ACC112 (cell line): ENCODE data around the gene ITGA2B.
"Not testable (repeated sequence)": the region's sequence is repeated elsewhere in the genome, so short reads cannot be mapped to it uniquely, and the experiment has no call there.

Experiments used
- H2AFZ ChIP-seq: fragments of 200-600 bp; sonication (generic); one replicate; pipeline ENCODE4 v1.6.0; 2017; ENCODE audit warnings: antibody characterized with exemption, low read length; ENCODE audit not compliant: unreplicated experiment
- H3K27ac ChIP-seq: fragments of 200-600 bp; sonication (generic); 2 replicates; pipeline ENCODE4 v1.5.1; 2014; ENCODE audit warnings: low read depth, mild to moderate bottlenecking, antibody characterized with exemption, low read length, moderate library complexity
- H3K27me3 ChIP-seq: fragments of 200-600 bp; sonication (generic); 2 replicates; pipeline ENCODE4 v1.6.1; 2014; ENCODE audit warnings: mild to moderate bottlenecking, antibody characterized with exemption, low read length, moderate library complexity, mixed read lengths; ENCODE audit not compliant: insufficient read depth
- H3K36me3 ChIP-seq: fragments of 200-600 bp; sonication (generic); 2 replicates; pipeline ENCODE4 v1.6.1; 2016; ENCODE audit warnings: mild to moderate bottlenecking, antibody characterized with exemption, low read length, moderate library complexity, mixed read lengths; ENCODE audit not compliant: insufficient read depth
- H3K4me1 ChIP-seq: fragments of 200-600 bp; sonication (generic); one replicate; pipeline ENCODE4 v1.6.1; 2016; ENCODE audit warnings: low read length, mixed read lengths; ENCODE audit not compliant: insufficient read depth, unreplicated experiment, control insufficient read depth
- H3K4me3 ChIP-seq: fragments of 200-600 bp; sonication (generic); 2 replicates; pipeline ENCODE4 v1.5.1; 2014; ENCODE audit warnings: mild to moderate bottlenecking, low read depth, low read length
- H3K79me2 ChIP-seq: fragments of 200-600 bp; sonication (generic); one replicate; pipeline ENCODE4 v1.6.0; 2016; ENCODE audit warnings: low read length; ENCODE audit not compliant: control insufficient read depth, unreplicated experiment, insufficient read depth

The ITGA2B gene

GRCh38 chr17:44409309-44410028 is 20.0 kb upstream of the ITGA2B start:
- H3K27me3 ChIP-seq: no peaks in the 10 kb centered on the region
- no peaks in the 10 kb centered on the region for H3K79me2 ChIP-seq
- peaks cover 6% of the 10 kb centered on the region for H3K36me3 ChIP-seq
- no peak overlapping the region for H3K4me3 ChIP-seq
- H3K4me1 ChIP-seq: no peaks in the 10 kb centered on the region
- H3K27ac ChIP-seq: no peak overlapping the region
- no peak overlapping the region for H2AFZ ChIP-seq

- no peak overlapping the region for H3K27ac ChIP-seq
- H3K79me2 ChIP-seq: no peaks in the 10 kb centered on the region
- H3K4me3 ChIP-seq: no peak overlapping the region
- H2AFZ ChIP-seq: no peak overlapping the region
- H3K4me1 ChIP-seq: no peaks in the 10 kb centered on the region
- peaks cover 6% of the 10 kb centered on the region for H3K36me3 ChIP-seq
- H3K27me3 ChIP-seq: no peaks in the 10 kb centered on the region
These were observed 19.3 kb upstream of the ITGA2B start for GRCh38 chr17:44408786-44409185.

- Histone ChIP-seq H3K4me1 (no peaks in the 10 kb centered on the region), H2AFZ (no peak overlapping the region), H3K27ac (no peak overlapping the region), H3K4me3 (no peak overlapping the region), H3K79me2 (no peaks in the 10 kb centered on the region), H3K27me3 (no peaks in the 10 kb centered on the region), H3K36me3 (peaks cover 18% of the 10 kb centered on the region; the same call in 1 of the 2 replicates)
These were observed 13.2 kb upstream of the ITGA2B start for GRCh38 chr17:44402564-44403172.

GRCh38 chr17:44400226-44400847 is 10.9 kb upstream of the ITGA2B start:
- peaks cover 13% of the 10 kb centered on the region; the same call in 1 of the 2 replicates for H3K36me3 ChIP-seq
- no peaks in the 10 kb centered on the region for H3K4me1 ChIP-seq
- no peak overlapping the region for H2AFZ ChIP-seq
- no peak overlapping the region for H3K27ac ChIP-seq
- H3K27me3 ChIP-seq: no peaks in the 10 kb centered on the region
- H3K4me3 ChIP-seq: no peak overlapping the region
- H3K79me2 ChIP-seq: no peaks in the 10 kb centered on the region

- Histone ChIP-seq H2AFZ (no peak overlapping the region), H3K4me3 (no peak overlapping the region), H3K27ac (no peak overlapping the region), H3K79me2 (no peaks in the 10 kb centered on the region), H3K36me3 (0 out of 2 replicates have a peak, but pooled peaks cover 13% of the 10 kb centered on the region), H3K4me1 (no peaks in the 10 kb centered on the region), H3K27me3 (no peaks in the 10 kb centered on the region)
These were observed 9.5 kb upstream of the ITGA2B start for GRCh38 chr17:44398692-44399691.

GRCh38 chr17:44397479-44398440 is 8.3 kb upstream of the ITGA2B start:
- no peak overlapping the region for H3K4me3 ChIP-seq
- no peaks in the 10 kb centered on the region for H3K4me1 ChIP-seq
- H3K27ac ChIP-seq: no peak overlapping the region
- no peaks in the 10 kb centered on the region for H3K79me2 ChIP-seq
- no peaks in the 10 kb centered on the region for H3K27me3 ChIP-seq
- H2AFZ ChIP-seq: no peak overlapping the region
- 0 out of 2 replicates have a peak, but pooled peaks cover 13% of the 10 kb centered on the region for H3K36me3 ChIP-seq

GRCh38 chr17:44396946-44397345 is 7.5 kb upstream of the ITGA2B start:
- 0 out of 2 replicates have a peak, but pooled peaks cover 13% of the 10 kb centered on the region for H3K36me3 ChIP-seq
- H3K4me1 ChIP-seq: no peaks in the 10 kb centered on the region
- no peaks in the 10 kb centered on the region for H3K79me2 ChIP-seq
- no peaks in the 10 kb centered on the region for H3K27me3 ChIP-seq
- H2AFZ ChIP-seq: no peak overlapping the region
- H3K27ac ChIP-seq: no peak overlapping the region
- no peak overlapping the region for H3K4me3 ChIP-seq

GRCh38 chr17:44394833-44395232 is 5.4 kb upstream of the ITGA2B start:
- Histone ChIP-seq H3K27me3 (no peaks in the 10 kb centered on the region), H2AFZ (no peak overlapping the region), H3K4me1 (no peaks in the 10 kb centered on the region), H3K27ac (no peak overlapping the region), H3K36me3 (0 out of 2 replicates have a peak, but pooled peaks cover 5% of the 10 kb centered on the region), H3K79me2 (no peaks in the 10 kb centered on the region), H3K4me3 (no peak overlapping the region)

- H3K27me3 ChIP-seq, H3K4me1 ChIP-seq, H3K79me2 ChIP-seq, H3K27ac ChIP-seq, H3K36me3 ChIP-seq, H2AFZ ChIP-seq, H3K4me3 ChIP-seq: not testable (repeated sequence)
These were observed 4.7 kb upstream of the ITGA2B start for GRCh38 chr17:44394112-44394511.
